H1 (cell line): ENCODE results near the gene PXT1.

ENCODE experiments used
- EP300 ChIP-seq, 2 experiments: IDR thresholded peaks; 1 replicate in 1 of 2; 2 replicates in 1 of 2; pipeline ENCODE4 v1.6.1; 2011 to 2012; ENCODE audit warnings: low read depth in 2 of 2, low read length in 2 of 2, mild to moderate bottlenecking in 2 of 2, borderline replicate concordance in 1 of 2, inconsistent platforms in 1 of 2, moderate library complexity in 1 of 2
- HDAC6 ChIP-seq: IDR thresholded peaks from one replicate; pipeline ENCODE4 v1.7.1; 2012; ENCODE audit warnings: low read depth, mild to moderate bottlenecking, inconsistent platforms, low read length, moderate library complexity
- POLR2A ChIP-seq, 2 experiments: IDR thresholded peaks; 1 replicate in 1 of 2; 2 replicates in 1 of 2; pipeline ENCODE4 v1.6.1; 2011; ENCODE audit warnings: low read depth in 2 of 2, low read length in 2 of 2, mild to moderate bottlenecking in 2 of 2; ENCODE audit errors: control extremely low read depth in 1 of 2
- TEAD4 ChIP-seq: IDR thresholded peaks from 2 replicates; pipeline ENCODE4 v1.6.1; 2012; ENCODE audit warnings: low read depth, low read length, inconsistent platforms, mixed read lengths
- TF ChIP-seq, protein P1 (sequence below), 3 experiments: IDR thresholded peaks; 1 replicate in 2 of 3; 2 replicates in 1 of 3; pipeline versions ENCODE4 v1.5.1 to v1.6.1; 2011; ENCODE audit warnings: low read length in 3 of 3, mild to moderate bottlenecking in 3 of 3, inconsistent platforms in 2 of 3, low read depth in 1 of 3, moderate library complexity in 1 of 3; ENCODE audit not compliant: insufficient read depth in 1 of 3; ENCODE audit errors: control extremely low read depth in 1 of 3
- TF ChIP-seq, protein P2 (sequence below): IDR thresholded peaks from 2 replicates; pipeline ENCODE4 v1.6.1; 2011; ENCODE audit warnings: low read depth, mild to moderate bottlenecking, low read length; ENCODE audit not compliant: insufficient read depth

DNA sequence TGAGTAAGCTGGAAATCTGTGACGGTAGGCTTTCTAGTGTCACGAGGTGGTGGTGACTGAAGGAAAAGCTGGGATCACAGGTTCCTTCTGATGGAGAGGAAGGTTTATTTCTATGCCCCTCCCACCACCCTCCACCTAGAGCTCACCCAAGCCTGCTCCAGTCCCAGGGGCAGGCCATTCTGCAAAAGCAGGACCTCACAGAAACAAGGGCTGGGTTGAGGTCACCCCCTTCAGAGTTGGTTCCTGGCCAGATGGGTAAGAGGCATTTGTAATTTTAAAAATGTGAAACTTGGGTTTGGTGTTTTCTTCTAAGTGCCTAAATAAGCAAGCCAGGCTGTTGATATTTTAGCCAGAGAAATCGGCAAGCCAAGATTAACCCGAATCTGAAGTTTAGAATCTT is 46.8 kb upstream of the PXT1 start:
- no peak for TF ChIP-seq TEAD4
- TF ChIP-seq, protein P1, sequence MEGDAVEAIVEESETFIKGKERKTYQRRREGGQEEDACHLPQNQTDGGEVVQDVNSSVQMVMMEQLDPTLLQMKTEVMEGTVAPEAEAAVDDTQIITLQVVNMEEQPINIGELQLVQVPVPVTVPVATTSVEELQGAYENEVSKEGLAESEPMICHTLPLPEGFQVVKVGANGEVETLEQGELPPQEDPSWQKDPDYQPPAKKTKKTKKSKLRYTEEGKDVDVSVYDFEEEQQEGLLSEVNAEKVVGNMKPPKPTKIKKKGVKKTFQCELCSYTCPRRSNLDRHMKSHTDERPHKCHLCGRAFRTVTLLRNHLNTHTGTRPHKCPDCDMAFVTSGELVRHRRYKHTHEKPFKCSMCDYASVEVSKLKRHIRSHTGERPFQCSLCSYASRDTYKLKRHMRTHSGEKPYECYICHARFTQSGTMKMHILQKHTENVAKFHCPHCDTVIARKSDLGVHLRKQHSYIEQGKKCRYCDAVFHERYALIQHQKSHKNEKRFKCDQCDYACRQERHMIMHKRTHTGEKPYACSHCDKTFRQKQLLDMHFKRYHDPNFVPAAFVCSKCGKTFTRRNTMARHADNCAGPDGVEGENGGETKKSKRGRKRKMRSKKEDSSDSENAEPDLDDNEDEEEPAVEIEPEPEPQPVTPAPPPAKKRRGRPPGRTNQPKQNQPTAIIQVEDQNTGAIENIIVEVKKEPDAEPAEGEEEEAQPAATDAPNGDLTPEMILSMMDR (IDR thresholded peaks at IDR 0.05; ENCODE audit: control extremely low read depth in 1 of 3, insufficient read depth in 1 of 3, low read depth in 1 of 3, low read length in 3 of 3), result no peak
- TF ChIP-seq HDAC6, result no peak
- TF ChIP-seq POLR2A (IDR thresholded peaks at IDR 0.05; ENCODE audit: control extremely low read depth in 1 of 2, low read depth in 2 of 2, low read length in 2 of 2), result no peak
- TF ChIP-seq, protein P2, sequence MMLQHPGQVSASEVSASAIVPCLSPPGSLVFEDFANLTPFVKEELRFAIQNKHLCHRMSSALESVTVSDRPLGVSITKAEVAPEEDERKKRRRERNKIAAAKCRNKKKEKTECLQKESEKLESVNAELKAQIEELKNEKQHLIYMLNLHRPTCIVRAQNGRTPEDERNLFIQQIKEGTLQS, result no peak
- no peak for TF ChIP-seq EP300 (IDR thresholded peaks at IDR 0.05; ENCODE audit: borderline replicate concordance in 1 of 2, low read depth in 2 of 2, low read length in 2 of 2)
